Upper lobe of left lung (tissue), 4 donors: ENCODE results near the gene NPHP4.

ENCODE experiments used
- CTCF ChIP-seq, 6 experiments: fragments of 450-650 bp in 4 of 6; fragments of 200-600 bp in 2 of 6; sonication (generic) in 2 of 6; IDR thresholded peaks; one replicate each; pipeline ENCODE4 v1.5.1; 2016 to 2019; ENCODE audit warnings: antibody characterized with exemption in 6 of 6
- EP300 ChIP-seq, 4 donors: sonication (generic); formaldehyde crosslinking; IDR thresholded peaks; one replicate each; pipeline ENCODE4 v1.5.1; 2017; ENCODE audit warnings: antibody characterized with exemption in 4 of 4, control low read depth in 2 of 4

DNA sequence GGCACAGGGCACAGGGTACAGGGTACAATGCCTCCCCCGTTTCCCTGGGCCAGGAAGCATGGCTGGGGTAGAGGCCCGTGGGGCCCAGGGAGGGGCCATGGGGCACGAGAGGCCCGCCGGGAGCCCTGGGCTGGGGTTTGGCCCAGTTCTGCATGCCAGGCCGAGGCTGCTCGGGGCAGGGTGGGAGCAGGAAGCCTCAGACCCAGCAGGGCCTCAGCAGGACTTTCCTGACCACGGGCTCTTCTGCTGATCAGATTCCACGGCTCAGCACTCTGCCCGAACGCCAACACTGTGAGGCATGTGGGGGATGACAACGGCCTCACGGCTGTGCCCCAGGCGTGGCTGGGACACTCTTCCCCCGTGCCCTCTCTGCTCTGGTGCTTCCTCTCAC lies 104.3 kb downstream of the NPHP4 start:
- TF ChIP-seq EP300 (IDR thresholded peaks at IDR 0.05) (no peak), CTCF (IDR thresholded peaks at IDR 0.05) (no peak)
